Activated naive CD8-positive, alpha-beta T cell treated with anti-CD3 and anti-CD28 coated beads, Interleukin-2, amount 50 U/mL, for 24 hours (primary cell): ENCODE results near the gene SHC4.

ENCODE experiments used
- ATAC-seq: fragments of 150-1000 bp; cut with Tn5 transposase; one replicate; pipeline ENCODE4 v1.10.0; 2021
- DNase-seq: peaks from one replicate; pipeline ENCODE4 v3.0.0; 2021
- H3K27ac Mint-ChIP-seq: one replicate; pipeline ENCODE4 v1.8.0; 2021; ENCODE audit warnings: mild to moderate bottlenecking, mixed read lengths
- H3K27me3 Mint-ChIP-seq: one replicate; pipeline ENCODE4 v1.8.0; 2021; ENCODE audit warnings: mixed read lengths
- H3K36me3 Mint-ChIP-seq: one replicate; pipeline ENCODE4 v1.8.0; 2021; ENCODE audit warnings: low read depth, mixed read lengths
- H3K4me1 Mint-ChIP-seq: one replicate; pipeline ENCODE4 v1.8.0; 2021; ENCODE audit warnings: mixed read lengths
- H3K4me3 Mint-ChIP-seq: one replicate; pipeline ENCODE4 v1.8.0; 2021; ENCODE audit warnings: mild to moderate bottlenecking, moderate library complexity, mixed read lengths
- H3K9me3 Mint-ChIP-seq: one replicate; pipeline ENCODE4 v1.8.0; 2021; ENCODE audit warnings: mixed read lengths

SHC4 gene

DNA sequence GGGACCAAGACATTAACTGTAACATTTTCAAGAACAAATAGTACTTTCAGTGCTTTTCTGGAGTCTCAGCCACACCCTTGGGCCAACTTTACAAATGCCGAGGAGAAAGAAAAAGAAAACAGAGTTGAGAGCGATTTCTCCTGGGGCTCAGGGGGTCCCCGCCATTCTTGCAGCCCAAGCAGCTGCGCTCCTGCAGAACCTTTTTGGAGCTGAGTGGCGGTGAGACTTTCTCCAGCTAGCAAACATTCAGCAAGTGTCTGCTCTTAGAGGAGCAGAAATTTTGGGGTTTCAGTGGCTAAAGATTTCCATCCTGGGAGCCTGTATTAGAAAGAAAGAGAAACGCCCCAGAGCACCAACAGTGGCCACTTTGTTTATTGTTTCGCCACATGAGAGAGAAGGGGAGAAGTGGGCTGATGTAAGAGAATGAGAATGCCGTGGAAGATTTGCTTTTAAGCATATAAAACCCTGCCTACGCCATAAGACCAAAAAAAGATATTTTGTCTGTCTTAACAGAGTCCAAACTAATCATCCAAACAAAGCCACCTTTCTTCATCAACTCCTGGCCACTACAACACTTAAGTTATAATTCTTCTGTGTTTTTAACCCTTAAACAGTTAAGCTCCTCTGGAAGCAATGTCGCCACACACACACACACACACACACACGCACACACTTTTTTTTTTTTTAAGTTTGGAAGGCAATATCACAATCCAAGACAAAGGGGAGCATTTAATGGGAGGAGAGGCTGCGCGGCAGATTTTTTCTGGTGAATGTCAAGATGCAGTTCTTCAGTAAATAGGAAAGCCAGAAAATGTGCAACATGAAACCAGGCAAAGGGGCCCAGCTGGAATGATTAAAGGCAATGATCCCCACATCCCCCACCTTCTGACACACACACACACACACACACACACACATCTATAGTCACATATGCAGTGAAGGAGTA is 66.6 kb downstream of the SHC4 start:
- DNase-seq = no peak
- H3K9me3 Mint-ChIP-seq = no peaks in the 10 kb centered on the region
- no peak overlapping the region for H3K27ac Mint-ChIP-seq
- H3K27me3 Mint-ChIP-seq = peaks cover 24% of the 10 kb centered on the region
- peaks cover 24% of the 10 kb centered on the region for H3K4me1 Mint-ChIP-seq
- H3K36me3 Mint-ChIP-seq = no peaks in the 10 kb centered on the region
- ATAC-seq = peak; percentile 62
- H3K4me3 Mint-ChIP-seq = no peak overlapping the region

GRCh38 chr15:48893311-48893710 is 70.4 kb downstream of the SHC4 start:
- H3K27me3 Mint-ChIP-seq = peaks cover 22% of the 10 kb centered on the region
- peaks cover 25% of the 10 kb centered on the region for H3K4me1 Mint-ChIP-seq
- ATAC-seq (no peak), DNase-seq (no peak)
- H3K36me3 Mint-ChIP-seq = peaks cover 1% of the 10 kb centered on the region
- H3K27ac Mint-ChIP-seq = no peak overlapping the region
- H3K4me3 Mint-ChIP-seq = no peak overlapping the region
- H3K9me3 Mint-ChIP-seq = no peaks in the 10 kb centered on the region

DNA sequence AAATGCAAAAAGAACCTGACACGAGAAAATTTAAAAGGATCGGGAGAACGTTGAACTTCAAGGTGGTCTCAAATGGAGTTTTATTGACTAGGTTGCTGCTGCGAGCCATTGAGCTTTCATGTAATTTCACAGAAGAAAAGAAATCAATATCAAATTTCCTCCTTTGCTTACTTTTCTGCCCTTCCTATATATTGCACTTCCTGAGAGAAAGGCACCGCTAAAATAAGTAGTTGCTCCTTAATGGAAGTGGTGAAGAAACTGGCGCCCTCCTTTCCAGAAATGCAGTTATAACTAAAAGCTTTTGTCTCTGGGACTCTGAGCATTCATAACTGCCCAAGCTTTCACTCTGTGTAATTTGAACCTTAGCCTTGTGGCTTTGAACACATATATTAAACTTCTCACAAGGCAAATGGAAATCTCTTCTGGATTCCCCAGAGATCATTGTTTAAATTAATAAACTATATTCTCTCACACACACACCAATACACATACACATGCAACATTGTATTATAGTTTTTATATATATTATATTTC is 72.4 kb downstream of the SHC4 start:
- H3K9me3 Mint-ChIP-seq = no peaks in the 10 kb centered on the region
- no peak overlapping the region for H3K27ac Mint-ChIP-seq
- H3K4me1 Mint-ChIP-seq = peaks cover 17% of the 10 kb centered on the region
- peaks cover 12% of the 10 kb centered on the region for H3K27me3 Mint-ChIP-seq
- no peak for ATAC-seq
- H3K36me3 Mint-ChIP-seq = peaks cover 1% of the 10 kb centered on the region
- no peak overlapping the region for H3K4me3 Mint-ChIP-seq
- no peak for DNase-seq

- Mint-ChIP-seq H3K9me3 (no peaks in the 10 kb centered on the region), H3K4me3 (no peak overlapping the region), H3K36me3 (peaks cover 1% of the 10 kb centered on the region), H3K4me1 (peaks cover 17% of the 10 kb centered on the region), H3K27ac (no peak overlapping the region), H3K27me3 (peaks cover 16% of the 10 kb centered on the region)
- ATAC-seq = no peak
- no peak for DNase-seq
Measured at GRCh38 chr15:48890375-48890972, 73.2 kb downstream of the SHC4 start.

- Mint-ChIP-seq H3K36me3 (peaks cover 1% of the 10 kb centered on the region), H3K27me3 (peaks cover 16% of the 10 kb centered on the region), H3K4me3 (no peak overlapping the region), H3K27ac (no peak overlapping the region), H3K4me1 (peaks cover 18% of the 10 kb centered on the region), H3K9me3 (no peaks in the 10 kb centered on the region)
- DNase-seq (no peak), ATAC-seq (no peak)
Measured at GRCh38 chr15:48889925-48890324, 73.8 kb downstream of the SHC4 start.

DNA sequence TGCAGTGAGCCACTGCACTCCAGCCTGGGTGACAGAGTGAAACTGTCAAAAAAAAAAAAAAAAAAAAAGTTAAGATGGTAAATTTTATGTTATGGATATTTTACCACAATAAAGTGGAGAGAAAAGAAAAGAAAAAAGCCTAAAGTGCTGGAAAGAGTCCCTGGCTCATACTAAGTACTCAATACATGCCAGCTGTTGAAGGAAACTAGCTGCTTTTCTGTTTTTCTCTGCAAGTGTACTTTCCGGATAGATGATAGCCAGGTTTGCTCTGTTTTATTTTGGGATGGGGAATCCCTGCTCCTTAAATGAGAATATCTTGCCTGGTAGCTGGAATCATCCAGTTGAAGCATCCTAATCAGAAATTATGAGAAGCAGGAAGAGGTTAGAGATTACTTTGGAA is 74.9 kb downstream of the SHC4 start:
- peaks cover 13% of the 10 kb centered on the region for H3K27me3 Mint-ChIP-seq
- peaks cover 21% of the 10 kb centered on the region for H3K4me1 Mint-ChIP-seq
- H3K9me3 Mint-ChIP-seq = no peaks in the 10 kb centered on the region
- ATAC-seq (no peak), DNase-seq (no peak)
- H3K27ac Mint-ChIP-seq = no peak overlapping the region
- H3K36me3 Mint-ChIP-seq = peaks cover 1% of the 10 kb centered on the region
- H3K4me3 Mint-ChIP-seq = no peak overlapping the region

DNA sequence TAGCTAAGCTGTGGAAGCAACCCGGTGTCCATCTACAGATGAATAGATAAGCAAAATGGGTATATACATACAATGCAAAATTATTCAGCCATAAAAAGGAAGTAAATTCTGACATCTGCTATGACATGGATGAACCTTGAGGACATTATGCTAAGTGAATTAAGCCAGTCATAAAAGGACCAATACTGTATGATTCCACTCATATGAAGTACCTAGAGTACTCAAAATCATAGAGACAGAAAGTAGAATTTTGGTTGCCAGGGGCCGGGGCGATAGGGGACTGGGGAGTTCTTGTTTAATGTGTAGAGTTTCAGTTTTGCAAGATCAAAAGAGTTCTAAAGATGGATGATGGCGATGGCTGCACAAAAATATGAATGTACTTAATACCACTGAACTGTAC is 75.5 kb downstream of the SHC4 start:
- DNase-seq = no peak
- Mint-ChIP-seq H3K4me1 (peaks cover 22% of the 10 kb centered on the region), H3K4me3 (no peak overlapping the region), H3K36me3 (peaks cover 1% of the 10 kb centered on the region), H3K27ac (no peak overlapping the region), H3K27me3 (peaks cover 13% of the 10 kb centered on the region), H3K9me3 (no peaks in the 10 kb centered on the region)
- ATAC-seq = no peak

DNA sequence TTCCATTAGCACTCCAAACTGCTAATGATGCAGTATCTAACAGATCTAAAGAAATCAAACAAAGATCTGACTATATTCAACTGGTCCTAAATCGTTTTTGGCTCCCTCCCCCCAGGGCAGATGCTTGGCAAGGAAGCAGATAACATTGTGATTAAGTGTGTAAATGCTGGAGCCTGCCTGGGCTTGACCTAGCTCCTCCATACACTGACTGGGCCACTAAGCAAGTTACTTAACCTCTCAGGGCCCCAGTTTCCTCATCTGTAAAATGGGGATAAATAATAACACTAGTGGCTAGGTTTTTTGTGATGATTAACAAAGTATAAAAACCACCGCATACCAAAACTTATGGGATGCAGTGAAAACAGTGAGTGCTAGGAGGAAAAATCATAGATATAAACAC is 76.6 kb downstream of the SHC4 start:
- ATAC-seq = no peak

GRCh38 chr15:48883699-48884098 is 80.0 kb downstream of the SHC4 start:
- H3K9me3 Mint-ChIP-seq = no peaks in the 10 kb centered on the region
- H3K4me3 Mint-ChIP-seq = no peak overlapping the region
- no peak for DNase-seq
- H3K36me3 Mint-ChIP-seq = peaks cover 23% of the 10 kb centered on the region
- no peak for ATAC-seq
- H3K4me1 Mint-ChIP-seq = peaks cover 48% of the 10 kb centered on the region
- H3K27ac Mint-ChIP-seq = no peak overlapping the region
- H3K27me3 Mint-ChIP-seq = peaks cover 12% of the 10 kb centered on the region

More for the DNA sequence above, 76.6 kb downstream of the SHC4 start:
- H3K4me3 Mint-ChIP-seq = no peak overlapping the region
- H3K36me3 Mint-ChIP-seq = peaks cover 3% of the 10 kb centered on the region
- DNase-seq = no peak
- H3K27ac Mint-ChIP-seq = no peak overlapping the region
- H3K27me3 Mint-ChIP-seq = peaks cover 13% of the 10 kb centered on the region
- H3K9me3 Mint-ChIP-seq = no peaks in the 10 kb centered on the region
- H3K4me1 Mint-ChIP-seq = peaks cover 30% of the 10 kb centered on the region

- Mint-ChIP-seq H3K4me1 (peaks cover 62% of the 10 kb centered on the region), H3K27ac (no peak overlapping the region), H3K9me3 (no peaks in the 10 kb centered on the region), H3K36me3 (peaks cover 34% of the 10 kb centered on the region), H3K4me3 (peak overlapping the region; percentile 97), H3K27me3 (peaks cover 5% of the 10 kb centered on the region)
- DNase-seq (no peak), ATAC-seq (no peak)
Measured at GRCh38 chr15:48880070-48880634, 83.6 kb downstream of the SHC4 start.

- H3K9me3 Mint-ChIP-seq = no peaks in the 10 kb centered on the region
- H3K27me3 Mint-ChIP-seq = peaks cover 10% of the 10 kb centered on the region
- ATAC-seq = peak; percentile 93
- peaks cover 34% of the 10 kb centered on the region for H3K36me3 Mint-ChIP-seq
- H3K4me1 Mint-ChIP-seq = peaks cover 54% of the 10 kb centered on the region
- peak; percentile 94 for DNase-seq
- peak within 1 kb of the TSS; percentile 95 for H3K27ac Mint-ChIP-seq
- H3K4me3 Mint-ChIP-seq = peak within 1 kb of the TSS; percentile 97
Measured at GRCh38 chr15:48877630-48878595, 85.8 kb downstream of the SHC4 start, which contains the start of gene EID1. EID1 (plus strand) TSS chr15:48878134; CDS start chr15:48878177, 43 bp downstream.

- H3K9me3 Mint-ChIP-seq = no peaks in the 10 kb centered on the region
- H3K27ac Mint-ChIP-seq = no peak overlapping the region
- no peak overlapping the region for H3K4me3 Mint-ChIP-seq
- ATAC-seq (no peak), DNase-seq (no peak)
- H3K27me3 Mint-ChIP-seq = peaks cover 22% of the 10 kb centered on the region
- peaks cover 43% of the 10 kb centered on the region for H3K4me1 Mint-ChIP-seq
- peaks cover 28% of the 10 kb centered on the region for H3K36me3 Mint-ChIP-seq
Measured at GRCh38 chr15:48876057-48876456, 87.7 kb downstream of the SHC4 start.

DNA sequence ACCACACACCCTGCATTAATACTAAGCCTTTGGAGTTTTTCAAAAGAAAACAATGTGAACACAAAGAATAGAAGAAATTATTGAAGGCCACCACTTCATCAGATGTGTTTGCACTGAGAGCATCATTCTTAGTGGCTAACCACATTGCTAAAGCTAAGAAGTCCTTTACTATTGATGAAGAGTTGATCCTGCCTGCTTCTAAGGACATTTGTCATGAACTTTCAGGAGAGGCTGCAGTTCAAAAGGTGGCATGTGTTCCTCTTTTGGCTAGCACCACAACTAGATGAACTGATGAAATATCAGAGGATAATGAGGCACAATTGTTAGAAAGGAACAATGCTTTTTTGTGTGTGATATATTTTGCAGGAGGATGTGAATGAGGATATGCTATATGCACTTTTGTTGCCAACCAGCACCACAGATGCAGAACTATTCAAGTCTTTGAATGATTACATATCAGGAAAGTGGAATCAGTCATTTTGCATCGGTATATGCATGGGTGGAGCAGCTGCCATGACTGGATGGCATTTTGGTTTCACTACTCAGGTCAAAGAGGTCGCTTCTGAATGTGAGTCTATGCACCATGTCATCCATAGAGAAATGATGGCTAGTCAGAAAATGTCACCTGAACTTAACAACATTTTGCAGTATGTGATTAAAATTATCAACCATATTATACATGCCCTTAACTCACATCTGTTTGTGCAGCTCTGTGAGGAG is 88.3 kb downstream of the SHC4 start:
- Mint-ChIP-seq H3K4me3 (no peak overlapping the region), H3K9me3 (no peaks in the 10 kb centered on the region), H3K4me1 (peaks cover 40% of the 10 kb centered on the region), H3K27ac (no peak overlapping the region), H3K36me3 (peaks cover 28% of the 10 kb centered on the region), H3K27me3 (peaks cover 26% of the 10 kb centered on the region)
- DNase-seq = no peak
- ATAC-seq = no peak
